SK-N-SH treated with all-trans-retinoic acid at 6 μM for 48 hours (cell line): ENCODE results near the gene VAV3.

Experiments used
- ATAC-seq: fragments of 200-7000 bp; cut with Tn5 transposase; 3 replicates; pipeline ENCODE4 v1.9.1; 2020; ENCODE audit warnings: mild to moderate bottlenecking, moderate library complexity
- CREB5 ChIP-seq: fragments of 250-450 bp; sonication (Bioruptor Pico); IDR thresholded peaks from 2 replicates; pipeline ENCODE4 v1.5.1; 2020; ENCODE audit warnings: low read depth, mild to moderate bottlenecking, moderate library complexity
- ESRRG ChIP-seq: fragments of 250-450 bp; sonication (Bioruptor Pico); IDR thresholded peaks from 2 replicates; pipeline ENCODE4 v1.6.1; 2021; ENCODE audit warnings: mild to moderate bottlenecking
- GLIS3 ChIP-seq: fragments of 250-450 bp; sonication (Bioruptor Pico); IDR thresholded peaks from 2 replicates; pipeline ENCODE4 v1.5.0; 2020; ENCODE audit warnings: mild to moderate bottlenecking, moderate library complexity
- ISL1 ChIP-seq: fragments of 250-450 bp; sonication (Bioruptor Pico); IDR thresholded peaks from 2 replicates; pipeline ENCODE4 v2.1.2; 2022; ENCODE audit warnings: mild to moderate bottlenecking, moderate library complexity
- OSR1 ChIP-seq: fragments of 250-450 bp; sonication (Bioruptor Pico); IDR thresholded peaks from 2 replicates; pipeline ENCODE4 v1.8.0; 2022; ENCODE audit warnings: moderate library complexity, mild to moderate bottlenecking, inconsistent platforms
- PATZ1 ChIP-seq: fragments of 250-450 bp; sonication (Bioruptor Pico); IDR thresholded peaks from 2 replicates; pipeline ENCODE4 v1.8.0; 2020; ENCODE audit warnings: mild to moderate bottlenecking, moderate library complexity, borderline replicate concordance
- PPARA ChIP-seq: fragments of 250-450 bp; sonication (Bioruptor Pico); IDR thresholded peaks from 2 replicates; pipeline ENCODE4 v1.5.0; 2020; ENCODE audit warnings: mild to moderate bottlenecking, borderline replicate concordance
- RARB ChIP-seq: fragments of 250-450 bp; sonication (Bioruptor Pico); IDR thresholded peaks from 2 replicates; pipeline ENCODE4 v1.8.0; 2021; ENCODE audit warnings: mild to moderate bottlenecking, moderate library complexity
- SNAI2 ChIP-seq: fragments of 250-450 bp; sonication (Bioruptor Pico); IDR thresholded peaks from 2 replicates; pipeline ENCODE4 v1.5.0; 2020; ENCODE audit warnings: mild to moderate bottlenecking, moderate library complexity
- TCF4 ChIP-seq: fragments of 250-450 bp; sonication (Bioruptor Pico); IDR thresholded peaks from 2 replicates; pipeline ENCODE4 v1.8.0; 2021; ENCODE audit warnings: mild to moderate bottlenecking, moderate library complexity, borderline replicate concordance
- TOX ChIP-seq: fragments of 250-450 bp; sonication (Bioruptor Pico); IDR thresholded peaks from 2 replicates; pipeline ENCODE4 v1.8.0; 2021; ENCODE audit warnings: mild to moderate bottlenecking, moderate library complexity, borderline replicate concordance
- TSHZ2 ChIP-seq: fragments of 250-450 bp; sonication (Bioruptor Pico); IDR thresholded peaks from 2 replicates; pipeline ENCODE4 v1.5.0; 2020; ENCODE audit warnings: mild to moderate bottlenecking, moderate library complexity
- ZC3H10 ChIP-seq: fragments of 250-450 bp; sonication (Bioruptor Pico); IDR thresholded peaks from 2 replicates; pipeline ENCODE4 v1.5.1; 2021; ENCODE audit warnings: mild to moderate bottlenecking, moderate library complexity
- ZFP3 ChIP-seq: fragments of 250-450 bp; sonication (Bioruptor Pico); IDR thresholded peaks from 2 replicates; pipeline ENCODE4 v1.5.0; 2020; ENCODE audit warnings: mild to moderate bottlenecking, moderate library complexity
- ZNF565 ChIP-seq: fragments of 450-650 bp; formaldehyde crosslinking; conservative IDR thresholded peaks from 2 replicates; pipeline ENCODE4 v1.5.0; 2020; ENCODE audit warnings: low read depth, mild to moderate bottlenecking, moderate library complexity
- ZNF70 ChIP-seq: fragments of 450-650 bp; formaldehyde crosslinking; IDR thresholded peaks from 2 replicates; pipeline ENCODE4 v1.5.0; 2020; ENCODE audit warnings: mild to moderate bottlenecking, moderate library complexity
- ZNF8 ChIP-seq: fragments of 450-650 bp; formaldehyde crosslinking; IDR thresholded peaks from 2 replicates; pipeline ENCODE4 v1.5.0; 2020; ENCODE audit warnings: mild to moderate bottlenecking, moderate library complexity
- TF ChIP-seq, protein P1 (sequence below): fragments of 250-450 bp; sonication (Bioruptor Pico); IDR thresholded peaks from 2 replicates; pipeline ENCODE4 v1.5.1; 2021; ENCODE audit warnings: mild to moderate bottlenecking, moderate library complexity
- TF ChIP-seq, protein P2 (sequence below): fragments of 250-450 bp; sonication (Bioruptor Pico); IDR thresholded peaks from 2 replicates; pipeline ENCODE4 v1.8.0; 2021; ENCODE audit warnings: low read depth, mild to moderate bottlenecking, moderate library complexity, borderline replicate concordance

VAV3 gene

GRCh38 chr1:107925565-107925964 is 39.4 kb downstream of the VAV3 start:
- TF ChIP-seq ZC3H10 (no peak), ISL1 (CRISPR knock-in tag) (no peak), ZNF70 (no peak), ZFP3 (CRISPR knock-in tag) (no peak), ZNF565 (CRISPR knock-in tag) (no peak), GLIS3 (CRISPR knock-in tag) (no peak), PATZ1 (no peak), PPARA (CRISPR knock-in tag) (no peak), RARB (CRISPR knock-in tag) (no peak), CREB5 (CRISPR knock-in tag) (no peak), TCF4 (CRISPR knock-in tag) (no peak), ZNF8 (CRISPR knock-in tag) (no peak), TSHZ2 (CRISPR knock-in tag) (no peak), SNAI2 (CRISPR knock-in tag) (no peak), OSR1 (no peak)
- no peak for ATAC-seq

DNA sequence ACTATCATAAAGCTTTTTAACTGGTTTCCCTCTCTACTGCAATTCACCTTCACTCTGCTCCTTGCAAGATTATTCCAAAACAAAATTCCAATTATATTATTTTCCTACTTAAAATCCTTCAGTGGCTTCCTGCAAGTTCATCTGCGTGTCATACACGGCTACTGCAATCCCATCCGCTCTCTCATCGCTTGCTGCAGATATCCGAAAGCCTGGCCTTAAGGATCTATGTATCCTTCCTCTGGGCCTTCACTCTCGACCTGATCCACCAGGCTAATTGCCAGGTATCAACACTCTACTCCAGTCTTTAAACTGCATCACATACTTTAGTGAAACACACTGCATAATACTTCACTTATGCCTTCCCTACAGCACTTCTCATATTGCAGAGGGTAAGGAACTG is 44.0 kb downstream of the VAV3 start:
- ATAC-seq: no peak

More for the DNA sequence above, 44.0 kb downstream of the VAV3 start:
- TF ChIP-seq PATZ1 (no peak), TCF4 (CRISPR knock-in tag) (no peak), PPARA (CRISPR knock-in tag) (no peak), TSHZ2 (CRISPR knock-in tag) (no peak), RARB (CRISPR knock-in tag) (no peak), TOX (CRISPR knock-in tag) (no peak), GLIS3 (CRISPR knock-in tag) (no peak), ZC3H10 (no peak), ZNF8 (CRISPR knock-in tag) (no peak), OSR1 (no peak), SNAI2 (CRISPR knock-in tag) (no peak), CREB5 (CRISPR knock-in tag) (no peak), ZFP3 (CRISPR knock-in tag) (no peak), ESRRG (no peak), ZNF70 (no peak), ISL1 (CRISPR knock-in tag) (no peak)
- TF ChIP-seq, protein P1, sequence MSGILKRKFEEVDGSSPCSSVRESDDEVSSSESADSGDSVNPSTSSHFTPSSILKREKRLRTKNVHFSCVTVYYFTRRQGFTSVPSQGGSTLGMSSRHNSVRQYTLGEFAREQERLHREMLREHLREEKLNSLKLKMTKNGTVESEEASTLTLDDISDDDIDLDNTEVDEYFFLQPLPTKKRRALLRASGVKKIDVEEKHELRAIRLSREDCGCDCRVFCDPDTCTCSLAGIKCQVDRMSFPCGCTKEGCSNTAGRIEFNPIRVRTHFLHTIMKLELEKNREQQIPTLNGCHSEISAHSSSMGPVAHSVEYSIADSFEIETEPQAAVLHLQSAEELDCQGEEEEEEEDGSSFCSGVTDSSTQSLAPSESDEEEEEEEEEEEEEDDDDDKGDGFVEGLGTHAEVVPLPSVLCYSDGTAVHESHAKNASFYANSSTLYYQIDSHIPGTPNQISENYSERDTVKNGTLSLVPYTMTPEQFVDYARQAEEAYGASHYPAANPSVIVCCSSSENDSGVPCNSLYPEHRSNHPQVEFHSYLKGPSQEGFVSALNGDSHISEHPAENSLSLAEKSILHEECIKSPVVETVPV: no peak
- TF ChIP-seq, protein P2, sequence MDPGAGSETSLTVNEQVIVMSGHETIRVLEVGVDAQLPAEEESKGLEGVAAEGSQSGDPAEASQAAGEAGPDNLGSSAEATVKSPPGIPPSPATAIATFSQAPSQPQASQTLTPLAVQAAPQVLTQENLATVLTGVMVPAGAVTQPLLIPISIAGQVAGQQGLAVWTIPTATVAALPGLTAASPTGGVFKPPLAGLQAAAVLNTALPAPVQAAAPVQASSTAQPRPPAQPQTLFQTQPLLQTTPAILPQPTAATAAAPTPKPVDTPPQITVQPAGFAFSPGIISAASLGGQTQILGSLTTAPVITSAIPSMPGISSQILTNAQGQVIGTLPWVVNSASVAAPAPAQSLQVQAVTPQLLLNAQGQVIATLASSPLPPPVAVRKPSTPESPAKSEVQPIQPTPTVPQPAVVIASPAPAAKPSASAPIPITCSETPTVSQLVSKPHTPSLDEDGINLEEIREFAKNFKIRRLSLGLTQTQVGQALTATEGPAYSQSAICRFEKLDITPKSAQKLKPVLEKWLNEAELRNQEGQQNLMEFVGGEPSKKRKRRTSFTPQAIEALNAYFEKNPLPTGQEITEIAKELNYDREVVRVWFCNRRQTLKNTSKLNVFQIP (CRISPR knock-in tag): no peak
